Neutrophil (primary cell): ENCODE measurements around the gene ATF5.

Experiments used
- H3K27ac ChIP-seq: fragments of 200-600 bp; sonication (generic); 2 replicates; pipeline ENCODE4 v1.5.1; 2016; ENCODE audit warnings: mild to moderate bottlenecking, moderate library complexity
- H3K27me3 ChIP-seq: fragments of 200-600 bp; sonication (generic); 2 replicates; pipeline ENCODE4 v1.6.0; 2016; ENCODE audit warnings: mild to moderate bottlenecking
- H3K36me3 ChIP-seq: fragments of 200-600 bp; sonication (generic); 2 replicates; pipeline ENCODE4 v1.5.1; 2017
- H3K4me1 ChIP-seq, 2 experiments: fragments of 200-600 bp in 1 of 2; sonication (generic) in 1 of 2; 1 replicate in 1 of 2; 2 replicates in 1 of 2; pipeline versions ENCODE4 v1.5.1 to v1.6.1; 2013 to 2016; ENCODE audit warnings: low read depth in 1 of 2, low read length in 1 of 2, mild to moderate bottlenecking in 1 of 2, moderate library complexity in 1 of 2; ENCODE audit not compliant: control insufficient read depth in 1 of 2, insufficient read depth in 1 of 2
- H3K4me3 ChIP-seq, 2 experiments: fragments of 200-600 bp in 1 of 2; sonication (generic) in 1 of 2; 1 replicate in 1 of 2; 2 replicates in 1 of 2; pipeline ENCODE4 v1.5.1; 2013 to 2016; ENCODE audit warnings: low read depth in 1 of 2, low read length in 1 of 2, mild to moderate bottlenecking in 1 of 2, moderate library complexity in 1 of 2
- H3K9me3 ChIP-seq: fragments of 200-600 bp; sonication (generic); 2 replicates; pipeline ENCODE4 v1.5.1; 2016
- CTCF ChIP-seq: fragments of 200-600 bp; sonication (generic); IDR thresholded peaks from 2 replicates; pipeline ENCODE4 v1.5.1; 2016; ENCODE audit warnings: antibody characterized with exemption

Gene ATF5

GRCh38 chr19:49887665-49888509, 41.1 kb upstream of the ATF5 start:
- Histone ChIP-seq H3K4me3 (no peak overlapping the region), H3K4me1 (peaks cover 9 to 11% of the 10 kb centered on the region in 2 experiments), H3K9me3 (no peaks in the 10 kb centered on the region), H3K27ac (no peak overlapping the region), H3K36me3 (peaks cover 46% of the 10 kb centered on the region), H3K27me3 (peaks cover 41% of the 10 kb centered on the region)
- no peak for TF ChIP-seq CTCF

- H3K36me3 ChIP-seq = peaks cover 40% of the 10 kb centered on the region
- no peak overlapping the region for H3K27ac ChIP-seq
- H3K9me3 ChIP-seq = no peaks in the 10 kb centered on the region
- no peak overlapping the region for H3K4me3 ChIP-seq
- H3K4me1 ChIP-seq = peaks cover 9 to 11% of the 10 kb centered on the region in 2 experiments
- peaks cover 47% of the 10 kb centered on the region for H3K27me3 ChIP-seq
- no peak for TF ChIP-seq CTCF
Measured at GRCh38 chr19:49888510-49888824, 40.5 kb upstream of the ATF5 start.

- peaks cover 9 to 11% of the 10 kb centered on the region in 2 experiments for H3K4me1 ChIP-seq
- no peak overlapping the region for H3K27ac ChIP-seq
- no peak for TF ChIP-seq CTCF
- no peaks in the 10 kb centered on the region for H3K9me3 ChIP-seq
- H3K36me3 ChIP-seq = peaks cover 33% of the 10 kb centered on the region
- no peak overlapping the region for H3K4me3 ChIP-seq
- H3K27me3 ChIP-seq = peaks cover 47% of the 10 kb centered on the region
Measured at GRCh38 chr19:49889038-49889686, 39.8 kb upstream of the ATF5 start.

- peak overlapping the region; percentile 32 for H3K27ac ChIP-seq
- H3K4me1 ChIP-seq = peaks cover 9 to 11% of the 10 kb centered on the region in 2 experiments
- H3K9me3 ChIP-seq = no peaks in the 10 kb centered on the region
- peak; percentile 84 for TF ChIP-seq CTCF
- peak overlapping the region; percentile 60 to 65 for H3K4me3 ChIP-seq
- peaks cover 47% of the 10 kb centered on the region for H3K27me3 ChIP-seq
- peaks cover 26% of the 10 kb centered on the region for H3K36me3 ChIP-seq
Measured at GRCh38 chr19:49889687-49890348, 39.2 kb upstream of the ATF5 start.

GRCh38 chr19:49890349-49891311, 38.4 kb upstream of the ATF5 start:
- H3K9me3 ChIP-seq = no peaks in the 10 kb centered on the region
- peak overlapping the region; percentile 60 to 65 for H3K4me3 ChIP-seq
- peaks cover 23% of the 10 kb centered on the region for H3K36me3 ChIP-seq
- peaks cover 9 to 11% of the 10 kb centered on the region in 2 experiments for H3K4me1 ChIP-seq
- H3K27me3 ChIP-seq = peaks cover 47% of the 10 kb centered on the region
- peak overlapping the region; percentile 32 for H3K27ac ChIP-seq
- TF ChIP-seq CTCF = no peak
